Stimulated activated CD8-positive, alpha-beta memory T cell treated with anti-CD3 and anti-CD28 coated beads, Interleukin-15, amount 100 ng/mL, for 4 hours (primary cell): Measurements from ENCODE around the gene SCYGR1.
"Not testable (repeated sequence)": the region's sequence is repeated elsewhere in the genome, so short reads cannot be mapped to it uniquely, and the experiment has no call there.

Experiments used
- DNase-seq, 2 donors: peaks; one replicate each; pipeline ENCODE4 v3.0.0-alpha.2; 2020; ENCODE audit warnings: low read depth in 2 of 2

SCYGR1 gene

DNA sequence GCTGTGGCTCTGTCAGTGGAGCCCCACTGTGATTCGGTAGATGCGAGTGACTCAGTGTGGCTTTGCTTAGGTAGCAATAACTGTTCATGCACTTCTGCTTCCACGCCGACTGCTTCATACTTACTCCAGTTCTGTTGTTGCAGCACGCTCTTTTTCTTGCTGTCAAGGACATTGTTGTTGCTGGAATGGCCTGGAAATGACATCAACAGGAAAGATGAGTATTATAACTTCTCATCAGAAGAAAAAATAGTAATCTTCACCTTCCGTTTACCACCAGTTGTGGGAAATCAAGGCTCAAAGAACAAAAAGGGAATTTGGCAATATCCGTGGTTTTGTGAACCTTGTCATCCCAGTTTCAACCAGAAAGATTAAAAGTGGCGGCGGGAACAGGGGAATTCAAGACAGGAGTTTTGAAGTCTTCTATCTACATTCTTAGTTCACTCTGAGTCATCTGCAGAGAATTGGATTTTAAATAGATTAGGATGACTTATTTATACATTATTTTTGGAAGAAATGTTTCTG lies 16.9 kb downstream of the SCYGR1 start:
- no peak for DNase-seq

DNA sequence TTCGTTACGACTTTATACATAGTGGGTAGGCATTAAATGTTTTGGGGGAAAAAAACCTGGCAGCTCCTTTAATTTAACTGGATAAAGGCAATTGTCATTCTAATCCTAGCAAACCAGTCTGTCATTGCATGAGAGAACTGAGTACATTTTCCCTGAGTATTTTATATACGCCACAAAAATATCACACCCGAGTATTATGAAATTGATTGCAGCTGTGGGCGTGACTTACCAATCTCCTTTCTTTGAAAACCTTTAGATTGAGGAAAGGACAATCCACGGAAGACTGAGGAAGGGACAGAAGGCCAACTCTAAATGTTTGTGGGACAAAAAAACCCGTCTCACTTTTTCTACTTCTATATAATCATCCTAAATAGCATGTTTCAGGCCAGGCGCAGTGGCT lies 17.7 kb downstream of the SCYGR1 start:
- no peak for DNase-seq

DNA sequence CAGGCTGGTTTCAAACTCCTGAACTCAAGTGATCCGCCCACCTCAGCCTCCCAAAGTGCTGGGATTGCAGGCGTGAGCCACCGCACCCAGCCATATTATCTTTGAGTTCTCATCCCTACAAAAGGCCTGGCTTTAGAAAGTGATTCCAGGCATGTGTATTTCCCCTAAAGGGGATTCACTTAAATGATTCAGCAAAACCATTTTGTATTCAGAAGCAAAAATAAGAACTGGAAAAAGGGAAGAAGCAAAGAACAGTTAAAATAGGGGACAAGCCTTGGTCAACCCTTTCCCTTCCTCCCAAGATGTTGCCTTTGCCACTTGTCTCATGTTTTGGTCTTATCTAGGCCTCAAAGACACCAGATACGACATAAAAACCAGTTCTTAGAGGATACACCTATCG lies 19.2 kb downstream of the SCYGR1 start:
- no peak for DNase-seq

DNA sequence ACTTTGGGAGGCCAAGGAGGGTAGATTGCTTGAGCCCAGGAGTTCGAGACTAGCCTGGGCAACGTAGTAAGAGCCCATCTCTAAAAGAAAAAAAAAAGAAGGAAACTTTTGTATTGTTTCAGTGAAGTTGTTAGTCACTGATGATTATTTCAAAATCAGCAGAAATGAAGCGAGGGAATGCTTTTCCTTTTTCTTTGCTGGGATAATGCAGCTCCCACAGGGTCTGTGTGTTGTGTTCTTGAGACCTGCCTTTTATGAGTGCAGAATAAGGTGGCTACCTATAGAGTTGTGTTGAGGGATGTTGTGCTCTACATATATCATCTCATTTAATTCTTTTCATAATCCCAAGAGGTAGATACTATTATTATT lies 20.3 kb downstream of the SCYGR1 start:
- DNase-seq, result no peak

DNA sequence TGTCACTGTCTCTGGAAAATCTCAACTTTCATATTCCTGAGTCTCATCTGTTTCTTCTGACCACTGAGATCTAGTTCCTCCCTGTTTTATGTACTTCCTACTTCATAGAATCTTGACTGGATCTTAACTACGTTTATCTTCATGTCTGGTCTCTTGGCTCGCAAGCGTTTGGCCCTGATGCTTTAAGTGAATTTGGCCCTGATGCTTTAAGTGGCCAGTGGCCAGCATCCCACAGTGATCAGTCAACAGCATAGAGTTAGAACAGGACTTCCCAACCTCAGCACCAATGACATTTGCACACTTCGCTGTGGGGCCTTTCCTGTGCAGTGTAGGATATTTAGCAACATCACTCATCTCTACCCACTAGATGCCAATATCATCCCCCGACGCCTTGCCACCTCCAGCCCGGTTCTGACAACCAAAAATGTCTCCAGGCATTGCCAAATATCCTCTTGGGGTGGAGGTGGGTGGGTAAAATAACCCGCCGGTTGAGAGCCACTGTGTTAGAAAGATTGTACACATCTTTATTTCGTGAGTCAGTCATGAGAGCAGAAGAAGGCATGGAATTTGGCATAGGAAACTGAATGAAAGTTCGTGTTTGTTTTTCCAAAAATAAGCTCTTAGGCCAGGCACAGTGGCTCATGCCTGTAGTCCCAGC lies 20.9 kb downstream of the SCYGR1 start:
- DNase-seq, result no peak

DNA sequence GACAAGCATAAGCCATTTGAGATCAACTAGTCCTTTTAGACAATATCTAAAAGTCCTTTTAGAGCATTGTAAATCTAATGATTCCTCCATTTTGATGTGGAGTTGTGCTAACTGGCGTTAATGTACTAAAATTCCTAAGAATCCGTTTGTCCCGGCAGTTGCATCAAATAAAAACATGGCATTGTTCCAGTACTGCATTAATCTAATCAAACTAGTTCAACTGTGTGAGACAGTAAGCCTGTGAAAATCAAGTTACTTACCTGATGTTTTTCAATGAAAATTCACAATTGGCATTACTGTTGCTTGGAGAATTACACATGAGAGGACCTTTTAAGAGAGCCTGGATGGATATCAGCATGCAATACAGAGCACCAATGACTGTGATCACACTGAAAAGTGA lies 21.9 kb downstream of the SCYGR1 start:
- DNase-seq, result no peak

DNA sequence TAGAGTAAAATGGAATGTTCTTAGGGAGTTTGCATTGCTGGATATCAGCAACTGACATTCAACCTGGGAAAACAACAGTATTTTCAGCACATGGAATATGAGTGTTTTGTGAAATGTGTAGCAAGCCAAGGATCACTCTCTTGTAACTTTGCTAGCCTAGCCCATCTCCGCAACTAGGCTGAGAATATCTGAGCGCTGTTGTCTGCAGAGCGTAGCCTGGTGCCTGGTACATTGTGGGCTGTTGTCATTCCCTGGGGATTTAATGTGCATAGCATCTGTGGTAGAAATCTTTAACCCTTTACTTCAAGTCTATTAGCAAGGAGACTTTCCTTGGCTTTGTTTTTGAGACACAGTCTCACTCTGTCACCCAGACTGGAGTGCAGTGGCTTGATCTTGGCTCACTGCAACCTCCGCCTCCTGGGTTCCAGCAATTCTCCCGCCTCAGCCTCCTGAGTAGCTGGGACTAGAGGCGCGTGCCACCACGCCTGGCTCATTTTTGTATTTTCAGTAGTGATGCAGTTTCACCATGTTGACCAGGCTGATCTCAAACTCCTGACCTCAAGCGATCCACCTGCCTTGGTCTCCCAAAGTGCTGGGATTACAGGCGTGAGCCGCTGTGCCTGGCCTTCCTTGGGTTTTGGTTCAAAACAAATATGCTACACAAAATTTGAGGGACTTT lies 23.0 kb downstream of the SCYGR1 start:
- DNase-seq, result not testable (repeated sequence)

DNA sequence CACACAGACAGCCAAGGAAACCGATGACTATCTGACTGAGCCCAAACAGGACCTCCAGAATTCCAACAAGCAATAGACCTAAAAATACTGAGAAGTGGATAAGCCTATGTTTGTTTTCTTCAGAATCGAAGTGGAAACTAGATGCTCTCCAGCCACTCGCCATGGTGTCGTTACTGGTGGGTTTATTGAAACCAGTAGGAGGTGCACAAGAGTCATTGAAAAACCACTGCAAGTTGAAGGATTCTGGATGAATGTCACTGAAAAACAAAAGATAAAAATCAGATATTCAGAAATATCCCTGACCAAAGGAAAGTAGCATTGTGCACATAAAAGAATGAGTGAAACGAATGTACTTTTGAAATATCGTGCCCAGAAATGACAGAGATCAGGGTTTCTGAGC lies 24.0 kb downstream of the SCYGR1 start:
- DNase-seq, result no peak

DNA sequence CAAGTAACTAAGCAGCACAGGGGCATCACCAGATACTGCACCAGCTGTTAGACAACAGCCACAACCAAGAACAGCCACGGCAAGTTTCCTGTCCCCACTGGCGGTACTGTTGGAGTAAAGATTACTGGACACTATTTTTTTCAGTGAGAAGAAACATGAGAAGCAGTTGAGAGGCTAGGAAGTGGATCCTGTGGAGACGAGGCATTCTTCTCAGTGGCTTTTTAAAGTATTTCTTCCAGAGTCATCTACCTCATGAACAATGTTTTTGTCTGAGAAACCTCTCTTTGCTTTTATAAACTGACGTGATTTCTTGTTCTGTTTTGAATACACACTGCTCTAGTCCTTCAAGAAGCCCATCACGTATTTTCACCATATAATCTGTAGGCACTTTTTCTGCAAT lies 27.4 kb downstream of the SCYGR1 start:
- no peak for DNase-seq

DNA sequence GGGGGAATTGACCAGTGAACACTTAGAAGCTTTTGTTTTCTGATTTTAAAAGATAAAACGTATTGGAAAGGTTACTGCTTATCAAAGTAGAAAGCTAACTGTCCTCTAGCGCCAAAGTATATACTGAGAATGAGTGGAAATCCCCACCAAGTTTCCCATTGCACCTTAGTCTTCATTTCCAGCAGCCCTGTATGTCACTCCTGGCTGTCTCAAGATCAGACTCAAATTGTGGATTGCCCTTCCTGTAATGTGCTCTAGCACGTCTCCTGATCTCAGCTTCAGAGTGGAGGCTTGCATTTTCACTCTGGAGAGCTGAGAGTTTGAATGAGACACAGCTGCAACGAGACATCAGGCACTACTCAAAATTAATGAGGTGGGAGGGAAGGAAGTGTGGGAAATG lies 36.1 kb downstream of the SCYGR1 start:
- no peak for DNase-seq

DNA sequence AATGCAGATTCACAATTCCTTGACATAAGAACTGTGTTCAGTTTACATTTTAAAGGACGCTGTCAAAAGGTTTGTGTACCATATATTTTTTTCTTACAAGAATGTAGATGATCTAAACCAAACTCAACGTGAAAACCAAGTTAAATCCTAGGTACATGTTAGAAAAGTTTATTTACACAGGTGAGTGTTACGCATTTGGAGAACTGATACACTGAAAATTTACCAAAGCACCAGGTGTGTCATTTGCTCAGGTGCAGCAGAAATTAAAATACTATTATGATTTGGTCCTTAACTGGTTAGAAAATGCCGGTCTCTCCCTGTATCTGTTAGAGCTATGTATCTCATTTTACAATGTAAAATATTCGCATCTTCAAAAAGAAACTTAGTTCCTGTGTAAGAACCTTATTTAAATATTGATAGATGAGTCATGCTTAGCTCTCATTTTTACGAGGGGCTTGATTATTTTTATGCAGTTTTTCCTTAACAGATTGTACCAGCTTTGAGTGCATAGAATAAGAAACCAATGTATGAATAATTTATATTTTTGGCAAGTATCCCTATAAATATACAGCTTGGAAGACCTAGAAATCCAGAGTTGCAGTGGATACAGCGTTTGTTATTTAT lies 37.6 kb downstream of the SCYGR1 start:
- no peak for DNase-seq

DNA sequence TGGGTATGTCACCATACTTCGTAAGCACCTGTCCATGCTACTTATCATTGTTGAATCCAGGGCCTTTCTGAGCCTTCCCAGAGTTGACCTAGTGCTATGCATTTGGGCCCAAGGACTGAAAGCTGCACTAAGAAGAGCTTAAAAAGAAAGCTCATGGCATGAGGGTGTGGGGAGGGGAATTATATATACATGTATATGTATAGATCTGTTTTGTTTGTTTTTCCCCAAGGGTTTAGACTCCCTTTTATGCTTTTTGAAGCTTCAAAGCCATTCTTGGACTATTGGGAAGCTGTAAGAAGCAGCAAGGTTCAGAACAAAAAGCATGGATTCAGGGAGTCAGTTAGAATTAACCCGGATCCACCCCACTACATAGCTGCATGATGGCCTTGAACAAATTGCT lies 39.4 kb downstream of the SCYGR1 start:
- DNase-seq, result no peak

DNA sequence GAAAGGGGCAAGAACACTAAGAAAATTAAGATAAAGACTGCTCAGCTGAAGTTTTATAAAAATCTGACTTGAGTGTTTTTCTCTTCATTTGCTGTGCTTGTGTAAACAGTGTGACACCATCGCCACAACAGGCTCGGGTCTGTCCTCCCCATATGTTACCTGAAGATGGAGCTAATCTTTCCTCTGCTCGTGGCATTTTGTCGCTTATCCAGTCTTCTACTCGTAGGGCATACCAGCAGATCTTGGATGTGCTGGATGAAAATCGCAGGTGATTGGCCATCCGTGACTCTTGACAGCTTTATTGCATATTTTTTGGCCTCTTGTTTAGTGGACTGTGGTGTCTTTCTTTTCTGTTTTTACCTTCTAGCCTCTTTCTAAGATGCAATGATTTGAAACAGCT lies 40.6 kb downstream of the SCYGR1 start:
- no peak for DNase-seq

DNA sequence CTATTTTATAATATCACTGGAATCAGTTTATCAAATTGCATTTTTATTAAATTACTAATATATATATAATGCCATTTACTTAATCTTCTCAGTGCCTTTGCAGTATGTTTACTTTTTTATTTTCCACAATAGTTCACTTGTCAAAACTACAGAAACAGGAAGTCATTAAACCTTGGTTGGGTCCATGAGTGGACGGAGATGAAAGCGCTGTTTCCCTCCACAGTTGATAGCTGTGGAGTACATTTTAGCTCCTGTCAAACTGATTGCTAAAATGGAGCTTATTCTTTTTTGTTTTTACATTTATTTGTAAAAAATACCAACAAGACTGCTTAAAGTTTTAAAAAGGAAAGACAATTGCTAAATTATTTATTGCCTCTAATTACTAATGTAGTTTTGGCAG lies 43.5 kb downstream of the SCYGR1 start:
- DNase-seq, result no peak

DNA sequence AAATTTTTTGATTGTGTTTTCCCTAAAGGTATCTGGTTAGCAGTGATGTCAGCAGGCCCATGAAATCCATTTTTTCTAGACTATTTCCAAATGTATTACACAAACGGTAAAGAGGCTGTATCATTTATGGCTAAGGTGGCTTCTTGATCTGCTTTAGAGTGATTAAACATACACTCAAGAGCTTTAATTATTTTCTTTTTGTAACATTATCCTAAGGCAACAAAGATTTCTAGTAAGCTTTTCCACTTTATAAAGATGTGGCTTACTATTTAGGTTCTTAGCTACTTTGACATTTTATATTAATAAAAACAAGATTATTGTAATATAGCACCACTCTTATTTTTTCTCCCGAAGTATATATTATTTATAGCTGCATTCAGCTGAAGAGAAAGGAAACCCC lies 46.2 kb downstream of the SCYGR1 start:
- DNase-seq, result no peak

DNA sequence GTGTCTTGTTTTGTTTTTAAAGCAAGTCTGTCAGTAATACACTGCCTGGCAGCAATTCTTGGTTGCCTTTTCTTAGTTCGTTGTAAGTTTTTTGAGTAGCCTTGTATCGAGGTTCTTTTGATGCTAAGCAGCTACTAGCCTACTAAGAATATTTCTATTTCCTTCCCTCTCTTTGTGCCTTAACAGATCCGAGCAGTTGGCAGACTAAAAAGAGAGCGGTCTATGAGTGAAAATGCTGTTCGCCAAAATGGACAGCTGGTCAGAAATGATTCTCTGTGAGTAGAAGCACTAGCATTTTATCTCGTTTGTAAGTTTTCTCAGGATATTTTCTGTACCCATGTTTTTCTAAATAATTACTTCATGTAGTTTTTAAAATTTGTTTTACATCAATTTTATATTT lies 47.6 kb downstream of the SCYGR1 start:
- DNase-seq, result no peak

DNA sequence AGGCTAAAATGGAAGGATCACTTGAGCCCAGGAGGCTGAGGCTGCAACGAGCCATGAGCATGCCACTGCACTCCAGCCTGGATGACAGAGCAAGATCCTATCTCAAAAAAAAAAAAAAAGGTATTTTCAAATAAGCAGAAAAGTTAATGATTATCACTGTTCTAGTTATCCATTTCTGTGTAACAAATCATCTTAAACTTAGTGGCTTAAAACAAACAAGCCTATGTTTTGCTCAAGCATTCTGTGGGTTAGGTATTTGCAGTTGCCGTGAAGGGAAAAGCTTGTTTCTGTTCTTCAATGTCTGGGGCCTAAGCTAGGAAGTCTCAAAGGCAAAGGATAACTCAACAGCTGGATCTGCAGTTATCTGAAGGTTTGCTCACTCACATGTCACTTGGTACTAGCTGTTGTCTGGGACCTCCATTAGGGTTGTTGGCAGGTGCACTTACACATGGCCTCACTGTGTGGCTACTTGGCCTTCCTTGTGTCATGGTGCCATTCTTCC lies 48.6 kb downstream of the SCYGR1 start:
- DNase-seq, result no peak
